ENCODE measurements around the gene TDP2.

DNA sequence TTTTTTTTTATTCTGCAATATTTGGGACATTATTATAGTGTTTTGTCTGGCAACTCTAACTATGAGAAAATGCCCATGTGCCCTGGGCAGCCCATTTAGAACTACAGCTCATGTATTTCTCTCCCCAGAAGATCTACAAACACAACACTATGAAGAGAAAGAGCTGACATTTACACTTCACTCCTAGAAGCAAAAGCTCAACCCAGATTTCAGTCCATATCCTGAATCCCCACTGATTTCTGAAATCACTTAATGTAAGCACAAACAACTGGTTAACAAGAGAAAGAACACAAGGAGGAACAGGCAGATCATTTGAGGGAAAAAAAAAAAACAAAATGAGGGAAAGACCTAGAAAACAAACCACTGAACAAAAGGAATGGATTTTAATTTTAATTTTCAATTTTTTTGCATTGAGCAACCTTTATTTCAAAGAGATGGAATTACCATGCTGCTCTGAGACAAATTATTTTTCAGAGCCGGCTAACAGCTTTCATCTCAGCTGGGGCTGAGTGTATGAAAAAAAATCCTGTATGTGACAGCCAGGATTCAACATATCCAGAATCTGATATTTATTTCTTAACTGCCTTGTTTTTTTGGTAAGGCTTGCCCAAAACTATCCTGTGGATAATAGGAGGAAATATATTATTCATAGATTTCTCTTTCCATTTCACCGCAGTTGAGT lies 53.2 kb downstream of the TDP2 start:
- TF ChIP-seq, protein P1, sequence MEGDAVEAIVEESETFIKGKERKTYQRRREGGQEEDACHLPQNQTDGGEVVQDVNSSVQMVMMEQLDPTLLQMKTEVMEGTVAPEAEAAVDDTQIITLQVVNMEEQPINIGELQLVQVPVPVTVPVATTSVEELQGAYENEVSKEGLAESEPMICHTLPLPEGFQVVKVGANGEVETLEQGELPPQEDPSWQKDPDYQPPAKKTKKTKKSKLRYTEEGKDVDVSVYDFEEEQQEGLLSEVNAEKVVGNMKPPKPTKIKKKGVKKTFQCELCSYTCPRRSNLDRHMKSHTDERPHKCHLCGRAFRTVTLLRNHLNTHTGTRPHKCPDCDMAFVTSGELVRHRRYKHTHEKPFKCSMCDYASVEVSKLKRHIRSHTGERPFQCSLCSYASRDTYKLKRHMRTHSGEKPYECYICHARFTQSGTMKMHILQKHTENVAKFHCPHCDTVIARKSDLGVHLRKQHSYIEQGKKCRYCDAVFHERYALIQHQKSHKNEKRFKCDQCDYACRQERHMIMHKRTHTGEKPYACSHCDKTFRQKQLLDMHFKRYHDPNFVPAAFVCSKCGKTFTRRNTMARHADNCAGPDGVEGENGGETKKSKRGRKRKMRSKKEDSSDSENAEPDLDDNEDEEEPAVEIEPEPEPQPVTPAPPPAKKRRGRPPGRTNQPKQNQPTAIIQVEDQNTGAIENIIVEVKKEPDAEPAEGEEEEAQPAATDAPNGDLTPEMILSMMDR (conservative IDR thresholded peaks at IDR 0.05; ENCODE audit: low read length), result no peak
- no peak for TF ChIP-seq EZH2phosphoT487 (IDR thresholded peaks at IDR 0.05; ENCODE audit: borderline replicate concordance)
